Activated CD8-positive, alpha-beta memory T cell treated with anti-CD3 and anti-CD28 coated beads, Interleukin-2, amount 50 U/mL, for 24 hours (primary cell): Measurements from ENCODE around the gene FCHO1.

Source experiments
- DNase-seq: peaks from one replicate; pipeline ENCODE4 v3.0.0-alpha.2; 2020; ENCODE audit errors: extremely low read depth

FCHO1 gene

DNA sequence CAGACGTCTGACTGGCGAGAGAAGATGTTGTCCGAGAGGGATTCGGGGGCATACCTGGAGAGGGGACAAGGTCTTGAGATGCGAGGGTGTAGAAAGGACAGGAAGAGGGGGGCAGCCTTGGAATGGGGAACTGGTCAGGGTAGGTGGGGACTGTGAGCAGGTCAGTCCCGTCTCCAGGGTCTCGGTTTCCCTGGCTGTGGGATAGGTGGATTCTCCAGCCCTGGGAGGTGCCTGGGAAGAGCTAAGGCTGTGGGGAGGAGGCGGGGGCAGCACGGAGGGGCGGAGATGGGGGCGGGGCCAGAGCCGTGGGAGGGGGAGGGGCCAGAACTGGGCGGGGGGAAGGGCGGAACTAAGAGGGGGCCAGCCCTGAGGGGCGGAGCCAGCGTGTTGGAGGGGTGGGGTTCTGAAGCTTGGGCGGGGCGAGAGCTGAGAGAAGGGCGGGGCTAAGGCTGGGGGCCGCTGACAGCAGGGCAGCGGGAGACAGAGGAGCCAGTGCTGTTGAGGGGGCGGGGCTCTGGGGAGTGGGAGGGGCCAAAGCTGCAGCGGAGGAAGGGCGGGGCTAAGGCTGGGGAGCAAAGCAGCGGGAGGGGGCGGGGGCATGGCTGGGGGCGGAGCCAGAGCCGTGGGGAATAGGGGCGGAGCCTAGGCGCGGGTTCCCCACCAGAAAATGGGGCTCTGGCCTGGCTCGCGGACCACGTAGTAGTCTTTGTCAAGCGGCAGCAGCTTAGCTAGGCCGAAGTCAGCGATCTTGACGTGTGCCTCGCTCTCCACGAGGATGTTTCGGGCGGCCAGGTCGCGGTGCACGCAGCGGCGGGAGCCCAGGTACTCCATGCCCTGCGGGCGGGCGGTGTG is 79.5 kb downstream of the FCHO1 start:
- DNase-seq = no peak

DNA sequence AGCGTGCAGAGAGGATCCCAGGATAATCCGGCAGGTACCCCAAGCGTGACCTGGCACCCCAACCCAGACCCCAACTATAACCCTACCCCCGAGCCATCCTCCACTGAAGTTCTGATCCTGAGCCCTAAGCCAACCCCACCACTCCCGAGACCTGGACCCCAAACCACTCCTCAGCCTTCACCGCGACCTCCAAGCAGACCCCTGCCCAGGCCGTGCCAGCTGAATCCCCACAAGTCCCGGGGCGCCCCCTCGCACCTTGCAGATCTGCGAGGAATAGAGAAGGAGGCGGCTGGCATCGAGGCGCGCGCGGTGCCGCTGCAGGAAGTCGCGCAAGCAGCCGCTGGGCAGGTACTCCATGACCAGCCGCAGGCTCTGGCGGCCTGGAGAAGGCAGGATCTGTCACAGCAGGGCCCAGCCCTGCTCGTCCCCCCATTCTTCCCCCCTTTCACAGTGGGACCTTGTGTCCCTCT is 80.2 kb downstream of the FCHO1 start:
- DNase-seq = no peak

DNA sequence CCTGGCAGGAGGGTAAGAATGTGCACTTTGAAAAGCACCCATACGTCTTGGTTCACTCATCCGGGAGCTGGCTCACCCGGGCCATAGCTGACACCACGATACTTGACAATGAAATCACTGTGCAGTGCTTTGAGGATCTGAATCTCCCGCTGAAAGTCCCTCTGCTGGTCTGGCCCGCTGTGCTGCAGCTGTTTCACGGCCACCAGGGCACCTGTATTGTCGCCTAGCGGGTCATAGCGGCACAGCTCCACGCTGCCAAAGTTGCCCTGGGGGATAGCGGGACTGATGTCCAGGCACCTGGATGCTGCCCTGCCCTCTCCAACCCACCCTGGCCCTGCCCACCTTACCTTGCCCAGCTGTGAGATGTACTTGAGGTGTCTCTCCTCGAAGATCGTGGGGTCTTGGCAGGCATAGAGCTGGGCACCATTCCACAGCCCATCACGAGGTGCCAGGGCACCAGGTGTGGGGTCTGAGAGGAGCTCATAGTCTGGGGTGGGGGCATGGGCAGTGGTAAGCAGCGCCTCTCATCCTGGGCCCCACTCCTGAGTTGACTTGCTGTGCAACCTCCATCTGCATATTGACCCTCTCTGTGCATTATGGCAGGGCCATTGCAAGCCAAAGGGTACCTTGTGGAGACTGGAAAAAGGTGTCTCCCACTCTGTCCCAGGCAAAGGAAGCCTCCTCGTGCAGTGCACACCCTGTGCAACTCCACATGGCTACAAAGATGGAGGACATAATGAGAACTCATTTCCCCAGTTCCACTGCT is 81.3 kb downstream of the FCHO1 start:
- no peak for DNase-seq

DNA sequence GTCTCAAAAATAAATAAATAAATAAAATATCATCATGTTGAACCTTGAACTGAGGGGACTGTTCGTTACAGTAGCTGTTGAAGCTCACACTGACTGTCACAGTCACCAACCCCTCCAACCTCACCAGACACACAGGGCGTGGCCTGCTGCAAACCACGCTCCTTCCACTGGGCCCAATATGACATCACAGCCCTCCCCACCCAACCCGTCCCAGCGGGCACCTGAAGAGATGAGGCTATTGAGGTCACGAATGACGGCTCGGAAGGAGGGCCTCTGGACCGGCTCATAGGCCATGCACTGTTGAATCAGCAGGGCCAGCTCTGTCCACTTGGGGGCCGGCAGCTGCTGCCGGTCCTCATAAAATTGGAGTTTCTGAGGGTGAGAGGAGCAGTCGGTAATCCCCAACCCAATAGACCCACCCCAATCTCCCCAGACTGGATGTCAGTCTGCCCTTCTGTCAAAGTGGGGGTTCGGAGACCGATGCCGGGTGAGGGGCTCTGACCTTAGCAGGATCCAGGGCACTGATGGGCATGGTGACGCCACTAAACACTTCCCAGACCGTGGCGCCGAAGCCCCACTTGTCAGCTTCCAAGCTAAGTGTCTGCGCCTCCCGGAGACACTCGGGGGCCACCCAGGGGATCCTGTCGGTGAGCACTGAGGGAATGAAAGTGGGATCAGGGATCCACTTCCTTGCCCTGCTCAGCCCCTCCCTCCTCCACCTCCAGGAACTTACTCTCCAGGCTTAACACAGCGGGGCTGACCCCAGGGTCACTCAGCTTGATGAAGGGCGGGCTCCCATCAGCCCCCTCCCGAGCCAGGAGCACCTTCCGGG is 83.3 kb downstream of the FCHO1 start:
- no peak for DNase-seq

DNA sequence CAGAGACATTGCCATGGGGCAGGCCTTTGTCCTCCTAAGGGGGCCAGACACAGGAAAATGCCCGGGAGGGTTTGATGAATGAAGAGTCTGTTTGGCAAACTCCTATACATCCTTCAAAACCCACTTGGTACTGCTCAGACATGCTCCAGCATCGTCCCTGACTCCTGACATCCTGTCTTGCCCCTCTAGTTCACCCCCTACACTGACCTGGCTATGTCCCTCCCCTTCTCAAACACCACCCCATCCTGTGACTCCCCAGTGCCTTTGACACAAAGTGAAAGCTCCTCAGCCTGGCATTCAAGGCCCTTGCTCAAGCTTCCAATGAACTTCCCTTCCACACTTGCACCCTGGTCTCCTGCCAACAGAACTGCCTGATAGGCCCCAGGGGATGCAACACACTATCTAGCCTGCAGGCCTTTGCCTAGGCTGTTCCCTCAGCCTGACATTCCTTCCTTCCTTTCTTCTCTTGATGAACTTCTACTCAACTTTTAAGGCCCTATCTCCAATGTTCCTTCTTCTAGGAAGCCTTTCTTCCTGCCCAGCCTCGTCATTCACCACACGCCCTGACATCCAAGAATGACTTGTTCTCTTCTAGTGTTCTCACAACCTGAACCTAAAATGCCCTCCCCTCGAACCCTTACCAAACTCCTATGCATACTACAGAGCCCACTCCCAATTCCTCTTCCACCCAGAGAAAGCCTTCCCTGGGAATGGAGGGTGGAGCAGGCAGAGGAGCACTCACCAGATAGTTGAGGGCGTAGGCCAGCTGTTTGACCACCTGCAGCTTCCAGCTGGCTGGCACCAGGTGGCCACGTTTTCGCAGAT is 84.1 kb downstream of the FCHO1 start:
- DNase-seq = no peak

DNA sequence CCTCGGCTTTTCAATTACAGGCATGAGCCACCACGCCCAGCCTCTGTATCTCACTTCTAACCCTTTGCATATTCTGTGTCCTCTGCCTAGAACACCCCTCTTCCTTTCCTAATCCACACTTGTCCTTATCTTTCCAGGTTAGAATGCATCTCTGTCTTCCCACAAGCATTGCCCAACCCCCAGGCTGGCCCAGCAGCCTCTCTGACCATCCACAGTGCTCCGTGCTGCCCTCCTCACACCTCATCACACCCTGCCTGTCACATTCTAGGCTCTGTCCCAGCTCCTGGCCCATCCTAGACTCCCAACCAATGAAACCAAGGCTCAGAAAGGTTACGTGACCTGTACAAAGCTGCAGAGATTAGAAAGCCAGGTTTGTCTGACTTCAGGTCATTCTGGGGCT is 85.3 kb downstream of the FCHO1 start:
- no peak for DNase-seq

DNA sequence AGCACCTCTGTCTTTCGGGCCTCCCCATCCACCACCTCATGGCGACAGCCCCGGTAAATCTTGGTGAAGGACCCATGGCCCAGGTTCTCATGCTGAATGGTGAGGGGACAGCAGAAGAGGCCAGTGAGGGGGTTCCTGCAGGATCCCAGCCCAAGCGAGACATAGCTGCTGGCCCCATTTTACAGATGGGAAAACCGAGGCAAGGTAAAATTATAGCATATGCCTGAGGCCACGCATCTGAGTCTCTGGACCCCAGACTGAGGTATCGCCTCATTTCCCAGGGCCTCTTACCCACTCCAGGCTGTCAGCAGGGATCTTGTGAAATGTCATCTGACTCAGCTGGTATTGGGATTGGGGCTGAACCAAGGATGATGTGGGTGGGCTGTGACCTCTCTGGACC is 86.7 kb downstream of the FCHO1 start:
- DNase-seq = no peak
